ENCODE measurements around the gene BCAS4. TPM values are rescaled to one million over a fixed set of nuclear protein-coding genes. Genes with fewer than 3 reads are reported as not detected.
"Not testable (repeated sequence)": the region's sequence is repeated elsewhere in the genome, so short reads cannot be mapped to it uniquely, and the experiment has no call there.

The BCAS4 gene, protein sequence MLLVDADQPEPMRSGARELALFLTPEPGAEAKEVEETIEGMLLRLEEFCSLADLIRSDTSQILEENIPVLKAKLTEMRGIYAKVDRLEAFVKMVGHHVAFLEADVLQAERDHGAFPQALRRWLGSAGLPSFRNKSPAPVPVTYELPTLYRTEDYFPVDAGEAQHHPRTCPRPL
- 7.2 and 7.6 TPM in 2 replicates for total RNA-seq

DNA sequence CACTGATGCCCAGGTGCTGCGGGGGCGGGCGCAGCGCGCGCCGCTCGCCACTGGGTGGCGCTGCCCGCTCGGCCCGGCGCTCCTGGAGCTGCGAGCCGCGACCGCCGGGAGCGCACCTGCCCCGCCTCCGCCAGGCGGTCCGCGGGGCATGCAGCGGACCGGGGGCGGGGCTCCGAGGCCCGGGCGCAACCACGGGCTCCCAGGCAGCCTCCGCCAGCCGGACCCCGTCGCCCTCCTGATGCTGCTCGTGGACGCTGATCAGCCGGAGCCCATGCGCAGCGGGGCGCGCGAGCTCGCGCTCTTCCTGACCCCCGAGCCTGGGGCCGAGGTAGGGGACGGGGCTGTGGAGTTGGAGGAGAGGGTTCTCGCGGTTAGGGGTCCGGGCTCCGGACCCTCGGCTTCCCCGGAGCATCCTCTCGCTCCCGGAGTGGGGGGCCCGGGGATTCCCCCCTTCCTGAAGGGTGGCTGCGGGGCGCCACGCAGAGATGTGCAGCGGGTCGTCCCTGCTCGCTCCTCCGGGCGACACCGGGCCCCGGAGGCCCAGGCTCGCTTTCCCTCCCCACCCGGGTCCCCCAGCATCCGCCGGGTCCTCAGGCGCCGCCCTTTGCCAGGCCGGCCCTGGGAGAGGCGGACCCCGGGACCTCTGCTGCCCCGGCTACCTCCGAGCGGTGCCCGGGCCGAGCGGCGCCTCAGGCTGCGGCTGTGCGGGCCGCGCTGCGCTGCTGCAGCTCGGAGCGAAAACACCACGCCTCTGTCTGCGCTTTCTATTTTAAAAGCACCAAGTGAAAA lies at the start of gene BCAS4:
Gene BCAS4 (plus strand): TSS at position 216 of the 789 bp plus-strand sequence. CDS start 23 bp downstream, at position 239.
- intact Hi-C loops (cut with micrococcal nuclease) = loop anchor here (1.0 to 10.0 kb wide), 9 partner anchors 23 to 747 kb away; partner anchors contain the start of genes CEBPB, DPM1, MOCS3 and NFATC2

DNA sequence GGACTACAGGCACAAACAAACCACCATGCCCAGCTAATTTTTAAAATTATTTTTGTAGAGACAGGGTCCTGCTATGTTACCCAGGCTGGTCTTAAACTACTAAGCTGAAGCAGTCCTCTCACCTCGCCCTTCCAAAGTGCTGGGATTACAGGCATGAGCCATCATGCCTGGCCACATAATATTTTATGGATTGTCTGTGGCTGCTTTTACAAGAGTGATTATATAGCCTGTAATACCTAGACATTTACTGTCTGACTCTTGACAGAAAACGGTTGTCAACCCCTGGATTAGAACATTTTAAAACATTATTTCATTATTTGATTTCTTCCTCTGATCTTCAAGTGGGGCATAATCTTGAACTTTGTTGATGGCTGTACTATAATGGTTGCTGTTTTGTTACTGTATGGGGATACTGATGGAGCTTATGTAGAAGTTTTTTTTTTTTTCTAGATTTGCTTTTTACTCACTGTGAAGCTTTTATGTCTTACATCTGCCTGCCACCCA lies 49.2 kb upstream of the BCAS4 start:
- intact Hi-C loops (cut with micrococcal nuclease) = loop anchor here (2.0 to 5.0 kb wide), 2 partner anchors 157 to 558 kb away; no protein-coding TSS in a partner anchor

GRCh38 chr20:50746138-50746940 lies 48.5 kb upstream of the BCAS4 start:
- intact Hi-C loops (cut with micrococcal nuclease) = loop anchor here (2.0 to 5.0 kb wide), 2 partner anchors 158 to 559 kb away; no protein-coding TSS in a partner anchor

DNA sequence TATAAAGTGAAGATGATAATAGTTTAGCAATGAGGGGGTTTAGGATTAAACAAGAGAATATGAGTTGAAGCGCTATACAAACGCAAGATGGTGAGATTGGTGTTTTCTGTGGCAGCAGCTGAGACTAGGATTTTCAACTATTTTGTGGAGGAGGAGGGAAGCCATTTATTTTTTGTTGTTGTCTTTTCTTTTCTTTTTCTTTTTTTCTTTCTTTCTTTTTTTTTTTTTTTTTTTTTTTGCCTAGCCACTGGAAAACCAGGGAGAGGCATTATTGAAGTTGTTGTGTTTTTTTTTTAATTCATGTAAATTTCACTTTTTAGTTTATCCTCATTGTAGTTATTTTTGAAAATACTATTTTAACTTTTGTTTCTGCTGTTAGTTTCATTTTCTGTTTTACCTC lies 47.6 kb upstream of the BCAS4 start:
- intact Hi-C loops (cut with micrococcal nuclease) = loop anchor here (2.0 to 5.0 kb wide), 2 partner anchors 158 to 560 kb away; no protein-coding TSS in a partner anchor

DNA sequence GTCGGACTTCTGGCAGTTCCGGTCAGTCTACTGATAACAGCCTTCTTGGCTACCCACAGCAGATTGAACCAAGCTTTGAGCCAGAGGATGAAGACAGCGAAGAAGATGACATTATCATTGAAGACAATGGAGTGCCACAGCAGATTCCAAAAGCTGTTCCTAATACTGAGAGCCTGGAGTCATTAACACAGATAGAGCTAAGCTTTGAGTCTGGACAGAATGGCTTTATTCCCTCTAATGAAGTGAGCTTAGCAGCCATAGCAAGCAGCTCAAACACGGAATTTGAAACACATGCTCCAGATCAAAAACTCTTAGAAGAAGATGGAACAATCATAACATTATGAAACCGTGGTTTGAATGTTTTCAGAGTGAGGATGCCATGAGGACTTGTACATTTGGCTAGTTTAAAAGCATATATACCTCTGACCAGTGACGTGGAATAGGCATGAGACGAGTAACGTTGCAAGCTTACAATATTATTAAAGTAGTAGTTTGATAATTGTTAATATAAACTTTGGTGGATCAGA lies 44.7 kb upstream of the BCAS4 start:
- intact Hi-C loops (cut with micrococcal nuclease) = no loop called here

- intact Hi-C loops (cut with micrococcal nuclease) = no loop called here
Observed at GRCh38 chr20:50753152-50753551, 41.7 kb upstream of the BCAS4 start.

GRCh38 chr20:50754420-50754819 lies 40.4 kb upstream of the BCAS4 start:
- intact Hi-C loops (cut with micrococcal nuclease) = no loop called here

DNA sequence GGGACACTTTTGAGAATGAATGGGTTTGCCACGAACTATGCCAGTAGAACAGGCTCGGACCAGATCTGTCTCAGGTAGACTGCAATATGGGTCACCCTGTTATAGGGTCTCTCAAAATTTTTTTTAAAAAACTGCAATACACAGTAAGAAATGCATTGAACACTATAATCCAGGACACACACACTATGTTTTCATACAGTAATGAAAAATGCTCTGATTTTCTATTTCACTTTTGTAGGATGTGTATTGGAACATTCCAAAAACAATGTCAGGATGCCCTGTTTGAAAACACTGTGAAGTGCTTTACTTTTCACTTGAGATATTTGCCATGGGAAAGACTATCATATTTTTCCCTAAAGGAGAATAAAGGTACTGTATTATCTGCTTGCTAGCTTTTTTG lies 38.4 kb upstream of the BCAS4 start:
- intact Hi-C loops (cut with micrococcal nuclease) = no loop called here

GRCh38 chr20:50758469-50758868 lies 36.4 kb upstream of the BCAS4 start:
- intact Hi-C loops (cut with micrococcal nuclease) = no loop called here

DNA sequence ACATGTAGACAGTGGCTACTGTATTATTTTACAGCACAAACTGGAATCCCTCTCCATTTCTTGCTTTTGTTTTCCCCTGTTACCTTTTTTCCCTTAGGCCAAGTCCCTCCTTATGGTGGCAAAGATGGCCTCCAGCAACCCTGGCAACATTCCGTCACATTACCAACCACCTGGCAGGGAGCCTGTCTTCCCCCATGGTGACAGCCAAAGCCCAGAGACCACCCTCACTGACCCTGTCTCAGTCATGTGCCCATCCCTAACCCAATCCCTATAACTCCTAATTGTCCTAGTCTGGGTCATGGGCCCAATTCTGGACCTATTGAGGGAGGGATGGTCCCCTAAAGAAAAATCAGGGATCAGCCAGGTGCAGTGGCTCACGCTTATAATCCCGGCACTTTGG lies 35.9 kb upstream of the BCAS4 start:
- intact Hi-C loops (cut with micrococcal nuclease) = no loop called here

DNA sequence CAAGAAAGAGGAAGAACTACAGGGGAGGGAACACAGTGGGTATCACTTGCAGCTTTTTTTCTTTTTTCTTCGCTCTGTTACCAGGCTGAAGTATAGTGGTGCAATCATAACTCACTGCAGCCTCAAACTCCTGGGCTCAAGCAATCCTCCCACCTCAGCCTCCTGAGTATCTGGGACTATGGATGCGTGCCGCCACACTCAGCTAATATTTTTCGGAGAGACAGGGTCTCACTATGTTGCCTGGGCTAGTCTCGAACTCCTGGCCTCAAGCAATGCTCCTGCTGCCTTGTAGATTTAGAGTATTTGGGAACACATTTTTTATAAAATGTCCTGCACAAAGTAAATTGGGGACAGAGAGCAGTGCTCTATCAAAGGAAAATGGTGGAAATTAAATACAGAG lies 35.2 kb upstream of the BCAS4 start:
- intact Hi-C loops (cut with micrococcal nuclease) = no loop called here

- intact Hi-C loops (cut with micrococcal nuclease) = no loop called here
Observed at GRCh38 chr20:50762045-50762422, 32.8 kb upstream of the BCAS4 start.

- intact Hi-C loops (cut with micrococcal nuclease) = no loop called here
Observed at GRCh38 chr20:50762435-50763220, 32.2 kb upstream of the BCAS4 start.

GRCh38 chr20:50763550-50764458 lies 31.1 kb upstream of the BCAS4 start:
- intact Hi-C loops (cut with micrococcal nuclease) = not testable (repeated sequence)

GRCh38 chr20:50765251-50765650 lies 29.6 kb upstream of the BCAS4 start:
- intact Hi-C loops (cut with micrococcal nuclease) = not testable (repeated sequence)

GRCh38 chr20:50765674-50766073 lies 29.2 kb upstream of the BCAS4 start:
- intact Hi-C loops (cut with micrococcal nuclease) = no loop called here

DNA sequence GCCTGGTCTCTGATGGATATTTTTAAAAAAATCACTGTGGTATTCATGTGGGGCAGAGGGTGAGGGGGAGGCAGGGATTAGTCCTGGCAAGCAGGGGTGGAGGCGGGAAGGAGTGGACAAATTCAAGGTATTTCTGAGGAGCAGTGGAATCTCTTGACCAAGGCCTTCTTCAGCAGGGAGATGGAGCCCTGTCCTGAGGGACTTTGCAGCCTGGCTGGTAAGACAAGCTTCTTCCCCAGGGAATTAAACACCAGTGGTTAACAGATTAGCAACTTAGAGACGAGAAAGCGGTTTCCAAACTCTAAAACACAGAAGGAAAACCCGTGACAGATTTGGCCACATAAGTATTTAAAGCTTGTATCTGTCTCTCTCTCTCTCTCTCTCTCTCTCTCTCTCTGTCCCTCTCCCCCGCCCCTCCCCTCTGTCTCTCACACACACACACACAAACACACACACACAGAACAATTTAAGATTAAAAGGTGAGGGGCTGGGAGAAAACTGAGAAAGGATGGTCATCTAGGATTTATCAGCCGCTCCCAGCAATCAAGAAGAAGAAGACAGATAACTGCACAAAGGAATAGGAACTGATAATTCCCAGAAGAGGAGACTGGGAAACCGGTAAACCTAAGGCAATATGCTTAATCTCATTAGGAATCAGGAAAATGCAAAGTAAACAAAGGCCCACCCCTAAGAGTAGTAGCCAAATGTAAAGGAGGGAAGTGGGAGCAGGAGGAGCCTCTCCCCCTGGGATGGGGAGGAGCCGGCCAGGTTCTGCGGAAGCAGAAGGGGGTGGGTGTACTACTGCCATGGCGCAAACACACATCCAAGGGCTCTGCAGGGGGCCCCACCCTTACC lies 27.7 kb upstream of the BCAS4 start:
- intact Hi-C loops (cut with micrococcal nuclease) = not testable (repeated sequence)

GRCh38 chr20:50768991-50769390 lies 25.9 kb upstream of the BCAS4 start:
- intact Hi-C loops (cut with micrococcal nuclease) = not testable (repeated sequence)

All from T-helper 1 cell treated with Interleukin-12 subunit alpha and Interleukin-12 subunit beta and Interleukin-4 antibody, amounts not matched to agents 30 ng/mL and 1 ng/mL, for 36 hours (primary cell).